OCI-LY1 (cell line): ENCODE results near the gene MYOT.

Experiments
- H2AFZ ChIP-seq: fragments of 200-600 bp; sonication (generic), shearing (Covaris generic); 2 replicates; pipeline ENCODE4 v1.6.0; 2014; ENCODE audit warnings: antibody characterized with exemption, mild to moderate bottlenecking, low read length
- H3F3A ChIP-seq: fragments of 200-600 bp; sonication (generic), shearing (Covaris generic); 2 replicates; pipeline ENCODE4 v1.6.0; 2014; ENCODE audit warnings: mild to moderate bottlenecking, antibody characterized with exemption, low read length, moderate library complexity; ENCODE audit not compliant: insufficient read depth
- H3K27ac ChIP-seq: fragments of 200-600 bp; sonication (generic); 2 replicates; pipeline ENCODE4 v1.5.1; 2014; ENCODE audit warnings: low read length, mixed run types, mild to moderate bottlenecking, low read depth; ENCODE audit not compliant: poor library complexity, severe bottlenecking
- H3K27me3 ChIP-seq: fragments of 200-600 bp; sonication (generic); 2 replicates; pipeline ENCODE4 v1.6.0; 2014; ENCODE audit warnings: antibody characterized with exemption, mild to moderate bottlenecking, low read length, moderate library complexity; ENCODE audit not compliant: insufficient read depth
- H3K36me3 ChIP-seq: fragments of 200-600 bp; sonication (generic); 2 replicates; pipeline ENCODE4 v1.6.1; 2014; ENCODE audit warnings: mild to moderate bottlenecking, antibody characterized with exemption, low read length, moderate library complexity, mixed read lengths; ENCODE audit not compliant: insufficient read depth
- H3K4me1 ChIP-seq: fragments of 200-600 bp; sonication (generic); 2 replicates; pipeline ENCODE4 v1.5.1; 2014; ENCODE audit warnings: mild to moderate bottlenecking, low read length, moderate library complexity; ENCODE audit not compliant: insufficient read depth, severe bottlenecking
- H3K4me2 ChIP-seq: fragments of 200-600 bp; sonication (generic), shearing (Covaris generic); 2 replicates; pipeline ENCODE4 v1.6.1; 2014; ENCODE audit warnings: low read length
- H3K4me3 ChIP-seq: fragments of 200-600 bp; sonication (generic); 2 replicates; pipeline ENCODE4 v1.5.1; 2014; ENCODE audit warnings: low read length, low read depth, mild to moderate bottlenecking, mixed read lengths; ENCODE audit not compliant: poor library complexity, severe bottlenecking
- H3K79me2 ChIP-seq: fragments of 200-600 bp; shearing (Covaris generic); 2 replicates; pipeline ENCODE4 v1.6.1; 2016; ENCODE audit warnings: mixed run types, low read length, mixed read lengths; ENCODE audit not compliant: insufficient read depth
- H3K9ac ChIP-seq: fragments of 200-600 bp; sonication (generic), shearing (Covaris generic); 2 replicates; pipeline ENCODE4 v1.6.1; 2014; ENCODE audit warnings: mild to moderate bottlenecking, low read length, mixed read lengths
- H3K9me2 ChIP-seq: fragments of 200-600 bp; sonication (generic), shearing (Covaris generic); 2 replicates; pipeline ENCODE4 v1.6.1; 2014; ENCODE audit warnings: low read depth, mild to moderate bottlenecking, low read length, mixed read lengths
- H3K9me3 ChIP-seq: fragments of 200-600 bp; shearing (Covaris generic); 2 replicates; pipeline ENCODE4 v1.6.1; 2014; ENCODE audit warnings: low read length, mixed read lengths
- H4K20me1 ChIP-seq: fragments of 200-600 bp; sonication (generic), shearing (Covaris generic); 2 replicates; pipeline ENCODE4 v1.6.0; 2016; ENCODE audit warnings: mild to moderate bottlenecking, low read length; ENCODE audit not compliant: insufficient read depth
- CTCF ChIP-seq: fragments of 200-600 bp; sonication (generic), shearing (Covaris generic); IDR thresholded peaks from 2 replicates; pipeline ENCODE4 v1.5.1; 2017; ENCODE audit warnings: mild to moderate bottlenecking, antibody characterized with exemption, low read length, moderate library complexity, mixed read lengths
- EZH2 ChIP-seq: fragments of 200-600 bp; sonication (generic), shearing (Covaris generic); IDR thresholded peaks from 2 replicates; pipeline ENCODE4 v1.8.0; 2017; ENCODE audit warnings: borderline replicate concordance, mixed run types, mild to moderate bottlenecking, antibody characterized with exemption, low read length, moderate library complexity, mixed read lengths

Gene MYOT

GRCh38 chr5:137888466-137888862 lies 20.8 kb downstream of the MYOT start:
- peaks cover 31% of the 10 kb centered on the region for H3K4me1 ChIP-seq
- no peaks in the 10 kb centered on the region for H3K9me2 ChIP-seq
- H3K27ac ChIP-seq = peak overlapping the region; percentile 19
- 0 out of 2 replicates have a peak overlapping the region, but pooled peaks have one; percentile 54 for H2AFZ ChIP-seq
- H3K27me3 ChIP-seq = no peaks in the 10 kb centered on the region
- H4K20me1 ChIP-seq = no peaks in the 10 kb centered on the region
- H3K4me3 ChIP-seq = peak overlapping the region; percentile 69
- H3F3A ChIP-seq = no peaks in the 10 kb centered on the region
- no peaks in the 10 kb centered on the region for H3K36me3 ChIP-seq
- no peaks in the 10 kb centered on the region for H3K79me2 ChIP-seq
- TF ChIP-seq CTCF (no peak), EZH2 (no peak)
- H3K9me3 ChIP-seq = no peaks in the 10 kb centered on the region
- peak overlapping the region; percentile 82 for H3K9ac ChIP-seq
- peak overlapping the region; percentile 85 for H3K4me2 ChIP-seq

GRCh38 chr5:137888863-137889759 lies 21.5 kb downstream of the MYOT start, which contains the start of gene PKD2L2:
Gene PKD2L2 (plus strand): TSS chr5:137889457. CDS start chr5:137889492, 35 bp downstream.
- no peaks in the 10 kb centered on the region for H4K20me1 ChIP-seq
- peak within 1 kb of the TSS; percentile 69 for H3K4me3 ChIP-seq
- TF ChIP-seq CTCF = peak; percentile 42; the same call in 1 of the 2 replicates
- TF ChIP-seq EZH2 = no peak

GRCh38 chr5:137890845-137891244 lies 23.2 kb downstream of the MYOT start:
- Histone ChIP-seq H3K27ac (no peak overlapping the region), H3K9me3 (no peaks in the 10 kb centered on the region), H3K27me3 (no peaks in the 10 kb centered on the region), H3K4me2 (no peak overlapping the region), H3F3A (no peaks in the 10 kb centered on the region), H4K20me1 (no peaks in the 10 kb centered on the region), H3K4me3 (no peak overlapping the region), H3K36me3 (no peaks in the 10 kb centered on the region), H3K9ac (no peak overlapping the region), H3K79me2 (no peaks in the 10 kb centered on the region), H2AFZ (no peak overlapping the region), H3K4me1 (peaks cover 31% of the 10 kb centered on the region), H3K9me2 (no peaks in the 10 kb centered on the region)
- TF ChIP-seq CTCF (no peak), EZH2 (no peak)

More at GRCh38 chr5:137888863-137889759, 21.5 kb downstream of the MYOT start, which contains the start of gene PKD2L2:
- Histone ChIP-seq H3K9me2 (no peaks in the 10 kb centered on the region), H3K9ac (peak within 1 kb of the TSS; percentile 82), H3K9me3 (no peaks in the 10 kb centered on the region), H3K4me1 (peaks cover 31% of the 10 kb centered on the region), H3K36me3 (no peaks in the 10 kb centered on the region), H3F3A (no peaks in the 10 kb centered on the region), H3K4me2 (peak within 1 kb of the TSS; percentile 85), H3K27me3 (no peaks in the 10 kb centered on the region), H3K79me2 (no peaks in the 10 kb centered on the region), H3K27ac (peak within 1 kb of the TSS; percentile 19), H2AFZ (peak within 1 kb of the TSS; percentile 54)
